Raji (cell line): ENCODE results near the gene MEAF6.

Experiments used
- POLR2A ChIP-seq: IDR thresholded peaks from 2 replicates; pipeline ENCODE4 v1.6.1; 2011; ENCODE audit warnings: low read depth, low read length, control low read depth; ENCODE audit not compliant: insufficient read depth

MEAF6 gene

DNA sequence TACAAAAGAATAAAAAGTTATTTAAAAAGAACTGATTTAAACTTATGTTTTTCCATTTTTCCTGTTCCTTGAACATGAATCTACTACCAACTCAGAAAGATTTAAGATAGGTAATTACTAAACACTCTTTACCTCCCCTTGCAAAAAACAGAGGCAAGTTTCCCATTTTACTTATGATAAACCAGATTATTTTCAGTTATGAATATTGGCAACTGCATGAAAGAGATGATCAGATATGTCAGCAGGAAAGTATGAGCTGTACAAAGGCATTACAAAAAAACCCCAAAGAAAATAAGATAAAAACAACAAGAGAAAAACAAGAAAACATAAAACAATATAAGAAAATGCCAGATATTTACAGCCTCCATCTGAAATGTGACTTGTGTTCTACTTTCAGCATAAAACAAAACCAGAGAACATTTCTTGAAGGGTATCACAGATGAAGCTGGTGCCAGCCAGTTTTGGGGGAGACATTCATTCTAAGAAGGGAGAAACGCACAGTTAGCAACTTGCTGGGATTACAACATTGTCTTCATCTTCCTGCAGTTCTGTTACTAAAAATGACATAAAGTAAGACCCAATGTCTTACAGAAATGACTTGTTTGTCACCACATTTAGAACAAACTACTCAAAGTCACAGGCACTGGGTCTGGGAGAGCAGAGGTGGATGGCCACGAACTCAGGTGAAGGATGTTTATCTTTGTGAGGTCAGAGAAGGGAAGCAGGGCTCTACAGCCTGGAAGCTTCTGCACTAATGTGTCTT is 21.0 kb downstream of the MEAF6 start:
- no peak for TF ChIP-seq POLR2A

DNA sequence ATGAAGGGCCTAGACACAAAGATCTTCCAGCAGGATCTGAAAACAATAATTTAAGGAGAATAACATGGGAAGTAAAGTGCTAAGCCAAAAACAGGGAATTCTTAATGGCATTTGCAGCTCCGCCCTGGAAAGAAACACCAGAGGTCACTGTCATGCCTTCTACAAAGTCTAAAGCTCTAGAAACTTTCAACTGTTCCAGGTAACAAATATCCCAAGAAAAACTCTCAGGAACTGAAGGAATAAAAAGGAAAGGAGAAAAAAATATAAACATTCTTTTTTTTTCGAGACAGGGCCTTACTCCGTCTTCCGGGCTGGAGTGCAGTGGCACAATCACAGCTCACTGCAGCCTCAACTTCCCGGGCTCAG is 27.0 kb downstream of the MEAF6 start:
- no peak for TF ChIP-seq POLR2A

DNA sequence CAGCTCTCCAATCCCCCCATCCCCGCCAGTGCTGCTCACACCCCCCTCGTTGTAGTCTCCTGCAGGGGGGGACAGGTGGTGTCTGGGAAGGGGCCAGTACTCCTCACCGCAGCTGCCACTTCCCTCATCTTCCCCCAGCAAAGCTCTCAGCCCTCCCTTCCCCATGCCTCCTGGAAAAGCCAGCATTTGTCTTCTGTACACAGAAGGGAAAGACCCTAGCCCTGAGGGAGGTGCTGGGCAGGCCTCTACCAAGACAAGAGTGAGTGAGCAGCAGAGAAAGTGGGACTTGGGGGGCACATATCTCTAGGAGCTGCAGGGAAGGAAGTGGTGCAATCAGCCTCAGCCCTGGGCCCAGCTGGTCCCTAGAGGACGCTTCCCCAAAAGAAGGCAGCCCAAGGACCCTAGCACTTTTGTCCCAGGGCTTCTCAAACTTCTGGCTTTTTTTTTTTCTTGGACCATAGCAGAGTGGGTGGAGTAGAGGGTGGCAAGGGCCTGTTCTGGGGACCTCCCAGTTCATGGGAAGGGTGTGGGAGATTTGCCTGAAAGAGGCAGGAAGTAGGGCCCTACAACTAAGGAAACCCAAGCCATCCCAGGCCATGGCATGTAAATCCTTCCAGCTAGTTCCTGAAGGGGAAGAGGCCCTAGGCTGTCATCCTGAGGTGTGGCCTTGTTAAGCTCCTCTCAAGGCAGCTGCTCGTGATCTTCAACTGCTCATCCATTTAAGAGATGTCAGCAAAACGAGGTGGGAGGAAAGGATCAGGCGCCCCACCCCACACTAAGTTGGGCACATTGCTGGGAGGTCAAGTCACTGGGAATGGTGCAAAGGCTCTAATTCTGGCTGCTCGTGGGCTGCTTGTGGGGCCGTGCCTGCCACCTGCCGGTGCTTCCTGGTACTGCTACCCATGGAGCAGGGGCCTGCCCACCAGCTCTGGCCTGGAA is 27.6 kb downstream of the MEAF6 start:
- TF ChIP-seq POLR2A: no peak

DNA sequence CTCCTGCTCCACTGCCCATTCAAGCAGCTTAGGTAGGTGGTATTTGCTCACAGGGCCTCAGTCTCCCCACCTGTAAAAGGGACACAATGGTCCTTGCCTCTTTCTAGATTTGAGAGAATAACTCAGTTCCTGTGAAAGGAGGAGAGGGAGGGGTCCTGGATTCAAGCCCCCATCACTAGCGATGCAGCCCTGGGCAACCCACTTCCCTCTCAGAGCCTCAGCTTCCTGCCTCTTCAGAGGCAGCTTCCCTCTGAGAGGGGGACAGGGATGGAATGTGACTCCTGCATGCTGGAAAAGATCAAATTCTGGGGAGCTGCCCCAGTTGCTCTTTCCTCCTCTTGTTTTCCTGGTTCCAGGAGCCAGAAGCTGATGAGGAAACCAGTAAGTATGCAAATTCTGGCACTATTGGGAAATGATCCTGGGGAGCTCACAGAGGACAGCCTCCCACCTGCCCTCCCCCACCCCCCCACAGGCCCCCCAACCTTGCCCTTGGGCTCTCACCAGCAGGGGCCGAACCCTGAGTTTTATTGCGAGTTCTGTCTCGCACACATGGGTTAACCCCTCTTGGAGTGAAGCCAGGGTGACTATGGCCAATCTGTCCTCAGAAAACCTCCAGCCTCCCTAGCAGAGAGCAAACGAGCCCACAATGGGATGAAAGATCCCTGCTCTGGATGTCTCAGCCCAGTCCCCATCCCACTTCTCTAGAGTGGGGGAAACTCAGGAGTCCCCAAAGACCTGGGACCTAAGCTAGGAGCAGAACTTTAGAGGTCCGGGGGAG is 28.5 kb downstream of the MEAF6 start:
- no peak for TF ChIP-seq POLR2A

DNA sequence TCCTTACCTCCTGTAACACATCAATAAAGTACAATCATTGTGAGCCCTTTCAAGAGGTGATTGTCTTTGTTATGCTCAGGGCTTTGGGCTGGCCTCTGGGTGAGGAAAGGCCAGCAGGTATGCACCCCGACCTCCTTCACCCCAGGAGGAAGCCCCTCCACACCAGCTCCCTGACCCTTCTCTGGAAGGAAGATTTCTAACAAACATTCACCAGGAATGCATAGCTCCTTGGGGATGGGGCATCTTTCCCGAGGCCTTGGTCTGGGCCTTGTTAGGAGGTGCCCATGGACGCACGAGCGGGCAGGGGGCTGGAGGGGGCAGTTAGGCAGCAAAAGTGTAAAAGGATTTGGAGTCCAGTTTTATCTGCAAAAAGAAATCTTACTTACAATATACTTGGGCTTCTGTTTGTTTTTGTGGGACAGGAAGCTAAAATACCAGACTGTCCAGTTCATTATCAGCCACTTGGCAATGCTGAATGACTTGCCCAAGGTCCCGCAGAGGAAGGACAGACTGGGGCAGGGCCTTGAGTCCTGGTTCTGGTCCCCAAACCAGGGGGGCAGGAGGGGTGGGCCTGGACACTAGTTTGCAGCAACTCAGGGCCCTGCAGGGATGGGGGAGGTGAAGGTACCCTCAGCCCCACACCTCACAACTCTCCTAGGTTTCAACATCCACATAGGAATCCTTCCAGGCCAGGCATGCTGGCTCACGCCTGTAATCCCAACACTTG is 30.1 kb downstream of the MEAF6 start:
- TF ChIP-seq POLR2A: no peak

DNA sequence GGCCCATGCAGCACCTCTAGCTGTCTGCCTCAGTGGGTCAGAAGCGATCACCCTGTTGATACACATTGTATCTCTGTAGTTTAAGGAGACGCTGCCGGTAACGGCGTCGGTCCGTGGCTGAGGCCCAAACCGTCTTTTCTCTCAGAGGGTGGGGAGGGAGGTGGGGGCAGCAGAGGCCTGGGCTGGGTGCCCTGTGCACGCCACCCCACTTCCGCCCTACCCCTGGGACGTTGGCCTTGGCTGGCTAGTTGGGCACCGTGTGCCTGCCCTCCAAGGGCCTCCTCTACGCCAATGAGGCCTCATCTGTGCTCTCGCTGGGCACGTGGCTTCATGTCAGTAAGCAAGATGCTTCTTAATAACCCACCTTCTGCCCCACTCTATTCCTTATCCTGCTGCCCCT is 30.8 kb downstream of the MEAF6 start:
- TF ChIP-seq POLR2A: no peak

DNA sequence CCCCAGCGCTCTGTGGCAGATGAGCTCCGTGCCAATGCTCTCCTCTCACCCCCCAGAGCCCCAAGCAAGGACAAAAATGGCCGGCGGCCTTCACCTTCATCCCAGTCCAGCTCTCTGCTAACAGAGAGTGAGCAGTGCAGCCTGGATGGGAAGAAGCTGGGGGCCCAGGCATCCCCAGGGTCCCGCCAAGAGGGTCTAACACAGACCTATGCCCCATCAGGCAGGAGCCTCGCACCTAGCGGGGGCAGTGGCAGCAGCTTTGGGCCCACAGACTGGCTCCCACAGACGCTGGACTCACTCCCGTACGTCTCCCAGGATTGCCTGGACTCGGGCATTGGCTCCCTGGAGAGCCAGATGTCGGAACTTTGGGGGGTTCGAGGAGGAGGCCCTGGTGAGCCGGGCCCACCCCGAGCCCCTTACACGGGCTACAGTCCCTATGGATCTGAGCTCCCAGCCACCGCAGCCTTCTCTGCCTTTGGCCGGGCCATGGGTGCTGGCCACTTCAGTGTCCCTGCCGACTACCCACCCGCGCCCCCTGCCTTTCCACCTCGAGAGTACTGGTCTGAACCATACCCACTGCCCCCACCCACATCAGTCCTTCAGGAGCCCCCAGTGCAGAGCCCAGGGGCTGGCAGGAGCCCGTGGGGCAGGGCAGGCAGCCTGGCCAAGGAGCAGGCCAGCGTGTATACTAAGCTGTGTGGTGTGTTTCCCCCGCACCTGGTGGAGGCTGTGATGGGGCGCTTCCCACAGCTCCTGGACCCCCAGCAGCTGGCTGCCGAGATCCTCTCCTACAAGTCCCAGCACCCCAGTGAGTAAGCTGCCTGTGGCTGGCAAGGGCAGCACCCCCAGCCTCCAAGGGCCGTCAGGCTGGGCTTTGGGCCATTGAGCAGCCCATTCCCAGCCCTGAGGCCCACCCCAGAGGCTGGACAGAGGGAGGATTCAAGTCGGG is 31.5 kb downstream of the MEAF6 start:
- no peak for TF ChIP-seq POLR2A

DNA sequence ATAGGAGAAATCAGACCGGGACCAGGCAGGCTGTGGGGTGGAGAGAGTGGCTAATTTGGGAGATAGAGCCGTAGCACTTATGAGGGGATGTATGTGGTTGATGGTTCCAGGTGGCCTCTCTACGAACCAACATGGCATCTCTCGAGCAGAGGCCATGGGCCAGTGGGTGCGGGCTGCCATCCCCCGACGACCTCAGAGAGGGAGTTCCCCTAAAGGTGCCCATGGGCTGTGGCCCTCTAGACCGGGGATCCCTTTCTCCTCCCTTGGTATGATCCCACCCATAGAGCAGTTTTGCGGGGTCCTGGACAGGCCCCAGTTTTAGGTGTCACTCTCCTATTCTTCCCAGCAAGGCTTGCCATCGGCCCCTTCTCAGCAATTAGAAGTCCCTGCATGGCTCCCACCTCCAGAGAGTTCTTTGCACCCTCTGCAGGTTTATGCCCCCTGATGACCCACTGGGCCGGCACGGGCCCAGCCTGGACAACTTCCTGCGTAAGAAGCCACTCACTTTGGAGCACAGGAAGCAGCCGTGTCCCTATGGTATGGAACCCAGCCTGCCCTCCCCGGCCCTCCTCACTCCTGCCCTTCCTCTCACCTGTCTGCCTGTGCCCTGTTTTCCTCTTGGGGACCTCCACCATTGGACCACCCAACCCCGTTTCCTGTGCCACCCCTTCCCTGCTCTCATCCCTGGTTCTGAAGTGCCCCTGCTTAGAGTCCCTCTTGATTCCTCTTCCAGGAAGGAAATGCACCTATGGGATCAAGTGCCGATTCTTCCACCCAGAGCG is 32.4 kb downstream of the MEAF6 start:
- no peak for TF ChIP-seq POLR2A

DNA sequence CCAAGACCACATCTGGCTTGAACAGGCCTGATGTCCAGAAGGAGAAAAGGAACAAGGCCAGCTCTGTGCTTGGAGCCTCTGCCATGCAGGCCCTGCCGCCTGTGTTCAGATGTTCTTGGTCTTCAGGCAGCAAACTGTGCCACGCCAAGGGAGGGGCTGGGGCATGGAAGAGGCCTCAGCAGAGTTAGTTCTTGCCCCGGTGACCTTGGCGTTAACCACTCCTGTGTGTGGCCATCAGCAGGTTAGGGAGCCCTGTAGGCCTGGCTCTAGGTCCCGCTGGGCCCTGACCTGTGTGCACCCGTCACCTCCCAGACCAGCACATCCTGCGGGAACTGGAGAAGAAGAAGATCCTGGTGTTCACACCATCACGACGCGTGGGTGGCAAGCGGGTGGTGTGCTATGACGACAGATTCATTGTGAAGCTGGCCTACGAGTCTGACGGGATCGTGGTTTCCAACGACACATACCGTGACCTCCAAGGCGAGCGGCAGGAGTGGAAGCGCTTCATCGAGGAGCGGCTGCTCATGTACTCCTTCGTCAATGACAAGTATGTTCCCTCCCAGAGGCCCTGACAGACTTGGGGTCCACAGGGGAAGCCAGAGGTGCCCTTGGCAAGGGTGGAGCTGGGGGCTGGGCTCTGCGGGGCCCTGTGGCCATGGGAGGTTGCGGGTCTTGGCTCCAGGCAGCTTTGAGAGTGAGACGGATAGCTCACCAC is 33.1 kb downstream of the MEAF6 start:
- TF ChIP-seq POLR2A: no peak

DNA sequence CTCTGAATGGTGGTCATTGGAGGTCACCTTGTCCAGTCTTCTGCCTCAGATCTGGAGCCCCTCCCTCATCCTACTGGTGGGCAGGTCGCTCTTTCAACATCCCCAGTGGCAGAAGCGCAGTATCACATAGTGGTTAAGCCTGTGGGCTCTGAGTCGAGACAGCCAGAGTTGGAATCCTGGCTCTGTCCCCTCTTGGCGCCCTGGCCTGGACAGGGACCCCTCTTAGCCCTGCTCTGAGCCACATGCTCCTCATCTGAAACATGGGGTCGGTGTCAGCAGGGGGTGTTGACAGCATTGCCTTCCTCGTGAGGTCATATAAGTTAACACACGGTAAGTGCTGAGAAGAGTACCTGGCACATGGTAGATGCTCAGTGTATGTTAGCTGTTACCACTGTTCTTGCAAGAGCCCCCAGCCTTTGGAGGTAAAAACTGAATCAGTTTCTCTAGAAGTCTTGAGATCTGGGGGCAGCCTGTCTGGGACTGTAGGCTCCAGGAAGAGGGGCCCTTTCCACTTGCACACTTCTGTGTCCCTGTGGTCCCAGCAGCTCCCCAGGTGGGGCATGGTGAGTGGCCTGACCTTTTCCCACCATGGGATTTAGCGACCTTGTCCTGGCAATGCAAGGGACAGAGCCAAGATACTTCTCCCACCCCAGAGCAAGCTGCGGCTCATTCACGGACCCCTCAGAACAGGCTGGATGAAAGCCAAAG is 33.8 kb downstream of the MEAF6 start:
- TF ChIP-seq POLR2A: no peak

DNA sequence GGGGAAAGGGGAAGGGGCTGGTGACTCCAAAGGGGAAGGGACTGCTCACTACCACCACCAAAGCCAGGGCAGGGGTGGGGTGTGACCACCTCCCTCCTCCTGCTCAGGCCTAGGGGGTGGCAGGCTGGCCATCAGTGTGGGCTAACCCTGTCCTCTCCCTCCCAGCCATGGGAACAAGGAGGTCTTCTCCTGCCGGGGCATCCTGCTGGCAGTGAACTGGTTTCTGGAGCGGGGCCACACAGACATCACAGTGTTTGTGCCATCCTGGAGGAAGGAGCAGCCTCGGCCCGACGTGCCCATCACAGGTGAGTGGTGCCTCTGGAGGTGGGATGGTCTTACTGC is 34.5 kb downstream of the MEAF6 start:
- TF ChIP-seq POLR2A: no peak
